ENCODE measurements around the gene WNT7B. TPM values are rescaled to one million over a fixed set of nuclear protein-coding genes. Genes with fewer than 3 reads are reported as not detected.

WNT7B gene
- total RNA-seq, 1 donor from 2014 or later: 3.7 TPM

- Mint-ChIP-seq H3K9me3 (ENCODE audit: low read depth) (no peaks in the 10 kb centered on the region), H3K36me3 (ENCODE audit: insufficient read depth) (no peaks in the 10 kb centered on the region), H3K4me1 (ENCODE audit: low read depth) (peaks cover 4% of the 10 kb centered on the region), H3K27me3 (peaks cover 36% of the 10 kb centered on the region), H3K27ac (no peak overlapping the region), H3K4me3 (ENCODE audit: low read depth) (no peak overlapping the region)
- no peak for TF ChIP-seq CTCF (IDR thresholded peaks at IDR 0.05; ENCODE audit: unreplicated experiment)
- DNase-seq (ENCODE audit: low spot score, unreplicated experiment): no peak
These were observed 46.6 kb downstream of the WNT7B start for GRCh38 chr22:45930324-45930723.

- H3K27ac Mint-ChIP-seq: no peak overlapping the region
- no peaks in the 10 kb centered on the region for H3K36me3 Mint-ChIP-seq (ENCODE audit: insufficient read depth)
- peaks cover 35% of the 10 kb centered on the region for H3K27me3 Mint-ChIP-seq
- H3K9me3 Mint-ChIP-seq (ENCODE audit: low read depth): no peaks in the 10 kb centered on the region
- no peak for DNase-seq (ENCODE audit: low spot score, unreplicated experiment)
- no peak overlapping the region for H3K4me3 Mint-ChIP-seq (ENCODE audit: low read depth)
- H3K4me1 Mint-ChIP-seq (ENCODE audit: low read depth): peaks cover 4% of the 10 kb centered on the region
- no peak for TF ChIP-seq CTCF (IDR thresholded peaks at IDR 0.05; ENCODE audit: unreplicated experiment)
These were observed 47.3 kb downstream of the WNT7B start for GRCh38 chr22:45929649-45930048.

GRCh38 chr22:45928726-45929368, 48.1 kb downstream of the WNT7B start:
- no peak for DNase-seq (ENCODE audit: low spot score, unreplicated experiment)
- peaks cover 31% of the 10 kb centered on the region for H3K27me3 Mint-ChIP-seq
- peaks cover 9% of the 10 kb centered on the region for H3K4me1 Mint-ChIP-seq (ENCODE audit: low read depth)
- no peak for TF ChIP-seq CTCF (IDR thresholded peaks at IDR 0.05; ENCODE audit: unreplicated experiment)
- H3K9me3 Mint-ChIP-seq (ENCODE audit: low read depth): no peaks in the 10 kb centered on the region
- peak overlapping the region; percentile 71 for H3K27ac Mint-ChIP-seq
- no peak overlapping the region for H3K4me3 Mint-ChIP-seq (ENCODE audit: low read depth)
- H3K36me3 Mint-ChIP-seq (ENCODE audit: insufficient read depth): no peaks in the 10 kb centered on the region

GRCh38 chr22:45927059-45927458, 49.9 kb downstream of the WNT7B start:
- H3K9me3 Mint-ChIP-seq (ENCODE audit: low read depth): no peaks in the 10 kb centered on the region
- no peak for DNase-seq (ENCODE audit: low spot score, unreplicated experiment)
- H3K36me3 Mint-ChIP-seq (ENCODE audit: insufficient read depth): no peaks in the 10 kb centered on the region
- no peak overlapping the region for H3K4me3 Mint-ChIP-seq (ENCODE audit: low read depth)
- peaks cover 14% of the 10 kb centered on the region for H3K4me1 Mint-ChIP-seq (ENCODE audit: low read depth)
- H3K27me3 Mint-ChIP-seq: peaks cover 18% of the 10 kb centered on the region
- no peak for TF ChIP-seq CTCF (IDR thresholded peaks at IDR 0.05; ENCODE audit: unreplicated experiment)
- H3K27ac Mint-ChIP-seq: no peak overlapping the region

GRCh38 chr22:45926433-45926832, 50.5 kb downstream of the WNT7B start:
- DNase-seq (ENCODE audit: low spot score, unreplicated experiment): no peak
- no peaks in the 10 kb centered on the region for H3K36me3 Mint-ChIP-seq (ENCODE audit: insufficient read depth)
- peaks cover 13% of the 10 kb centered on the region for H3K27me3 Mint-ChIP-seq
- no peak for TF ChIP-seq CTCF (IDR thresholded peaks at IDR 0.05; ENCODE audit: unreplicated experiment)
- no peaks in the 10 kb centered on the region for H3K9me3 Mint-ChIP-seq (ENCODE audit: low read depth)
- no peak overlapping the region for H3K4me3 Mint-ChIP-seq (ENCODE audit: low read depth)
- H3K4me1 Mint-ChIP-seq (ENCODE audit: low read depth): peaks cover 13% of the 10 kb centered on the region
- no peak overlapping the region for H3K27ac Mint-ChIP-seq

Measured in progenitor cell of endocrine pancreas (in vitro differentiated cells).